GM19468 (cell line): ENCODE measurements around the gene NSUN6.

Experiments
- ATAC-seq: cut with Tn5 transposase; IDR thresholded peaks from one replicate; pipeline ENCODE4 v1.9.1; 2021; ENCODE audit warnings: mild to moderate bottlenecking, moderate library complexity, moderate number of reproducible peaks; ENCODE audit not compliant: unreplicated experiment; ENCODE audit errors: extremely low read depth

Gene NSUN6, protein sequence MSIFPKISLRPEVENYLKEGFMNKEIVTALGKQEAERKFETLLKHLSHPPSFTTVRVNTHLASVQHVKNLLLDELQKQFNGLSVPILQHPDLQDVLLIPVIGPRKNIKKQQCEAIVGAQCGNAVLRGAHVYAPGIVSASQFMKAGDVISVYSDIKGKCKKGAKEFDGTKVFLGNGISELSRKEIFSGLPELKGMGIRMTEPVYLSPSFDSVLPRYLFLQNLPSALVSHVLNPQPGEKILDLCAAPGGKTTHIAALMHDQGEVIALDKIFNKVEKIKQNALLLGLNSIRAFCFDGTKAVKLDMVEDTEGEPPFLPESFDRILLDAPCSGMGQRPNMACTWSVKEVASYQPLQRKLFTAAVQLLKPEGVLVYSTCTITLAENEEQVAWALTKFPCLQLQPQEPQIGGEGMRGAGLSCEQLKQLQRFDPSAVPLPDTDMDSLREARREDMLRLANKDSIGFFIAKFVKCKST

DNA sequence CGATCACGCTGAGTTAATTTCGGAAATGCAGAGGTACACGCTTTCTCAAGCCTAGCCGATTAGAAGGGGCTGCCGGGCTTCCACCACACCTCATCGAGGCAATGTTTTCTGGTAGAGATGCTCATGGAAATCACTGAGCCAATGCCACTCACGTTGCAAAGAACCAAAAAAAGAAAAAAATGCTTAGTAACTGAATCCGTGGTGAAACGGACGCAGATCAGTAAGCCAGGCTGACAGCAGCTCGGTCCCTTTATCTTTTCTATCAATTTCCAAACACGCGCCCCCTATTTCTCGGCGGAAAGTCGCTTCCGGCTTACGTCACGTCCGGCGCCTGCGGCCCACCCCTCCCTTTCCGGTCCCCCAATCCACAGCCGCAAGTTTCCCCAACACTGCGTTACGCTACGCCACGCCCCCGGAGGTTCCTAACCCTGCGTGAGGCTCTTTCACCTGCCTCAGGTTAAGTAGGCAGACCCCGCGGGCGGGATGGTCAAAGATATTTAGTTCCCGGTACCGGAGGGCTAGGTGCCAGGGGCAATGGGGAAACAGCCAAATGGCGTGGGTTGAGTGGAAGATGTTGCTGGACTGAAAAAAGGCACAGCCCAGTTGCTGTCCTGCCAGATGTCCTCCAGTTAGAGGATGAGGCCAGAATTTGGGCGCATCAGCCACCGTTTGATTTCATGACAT is at the start of gene NSUN6:
Gene NSUN6 (minus strand): TSS at position 264 of the 684 bp plus-strand sequence. CDS start 384 bp downstream, outside the sequence.
- peak; percentile 75 for ATAC-seq

DNA sequence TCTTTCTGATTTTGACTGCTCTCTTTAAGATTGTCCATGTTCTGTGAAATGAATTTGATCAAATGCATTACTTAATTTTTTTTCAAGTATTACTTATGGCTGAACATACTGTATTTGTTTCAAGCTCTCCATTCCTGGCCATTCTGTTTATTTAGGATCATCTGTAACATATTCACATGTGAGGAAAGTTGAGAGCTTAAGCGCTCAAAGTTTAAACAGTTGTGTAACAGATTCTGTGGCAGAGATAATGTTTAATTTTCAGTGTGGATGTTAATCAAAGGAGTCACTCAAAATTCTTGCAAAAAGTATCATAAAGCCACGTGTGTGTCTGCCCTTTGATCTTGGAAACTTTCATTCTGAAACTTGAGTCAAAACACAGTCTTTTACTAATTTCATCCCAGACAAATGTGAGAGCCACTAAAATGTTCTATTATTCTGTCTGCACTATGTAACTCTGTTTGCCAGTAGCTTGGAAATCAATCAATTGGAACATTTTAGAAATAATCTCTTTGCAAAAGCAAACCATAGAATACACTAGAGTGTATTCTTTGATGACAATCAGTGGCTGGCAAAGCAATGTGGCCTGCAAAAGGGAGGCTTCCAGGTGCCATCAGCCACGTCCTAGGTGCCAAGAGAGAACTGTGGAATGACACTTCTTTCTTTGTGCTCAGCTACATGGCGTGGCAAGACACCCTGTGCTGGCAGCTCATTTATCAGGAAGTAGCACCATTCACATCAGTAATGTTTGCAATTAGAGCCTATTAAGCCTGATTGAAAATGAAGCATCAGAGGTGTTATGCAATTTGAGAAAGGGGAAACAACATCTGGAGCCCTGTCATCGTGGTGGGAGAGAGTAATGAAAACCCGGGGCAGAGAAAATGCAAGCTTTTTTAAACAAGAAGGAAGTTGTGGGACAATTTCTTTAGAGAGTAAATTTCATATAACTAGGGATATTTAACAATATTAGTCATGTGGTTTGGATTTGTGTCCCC is 48.8 kb upstream of the NSUN6 start:
- no peak for ATAC-seq

DNA sequence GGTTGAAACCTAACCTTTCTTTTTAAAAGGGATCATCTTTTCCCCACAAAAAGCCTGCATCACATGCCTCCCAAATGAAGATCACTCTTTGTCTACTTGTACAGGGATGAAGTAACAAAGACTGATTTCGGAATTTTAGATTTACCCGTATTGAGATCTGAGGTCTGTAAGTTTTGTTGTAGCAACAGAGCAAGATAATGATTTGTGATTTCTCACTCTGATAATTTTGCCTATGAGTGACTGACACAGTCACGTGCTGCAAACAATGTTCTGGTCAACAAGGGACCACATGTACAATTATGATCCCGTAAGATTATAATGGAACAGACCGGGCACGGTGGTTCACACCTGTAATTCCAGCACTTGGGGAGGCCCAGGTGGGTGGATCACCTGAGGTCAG is 39.2 kb upstream of the NSUN6 start:
- ATAC-seq: no peak

DNA sequence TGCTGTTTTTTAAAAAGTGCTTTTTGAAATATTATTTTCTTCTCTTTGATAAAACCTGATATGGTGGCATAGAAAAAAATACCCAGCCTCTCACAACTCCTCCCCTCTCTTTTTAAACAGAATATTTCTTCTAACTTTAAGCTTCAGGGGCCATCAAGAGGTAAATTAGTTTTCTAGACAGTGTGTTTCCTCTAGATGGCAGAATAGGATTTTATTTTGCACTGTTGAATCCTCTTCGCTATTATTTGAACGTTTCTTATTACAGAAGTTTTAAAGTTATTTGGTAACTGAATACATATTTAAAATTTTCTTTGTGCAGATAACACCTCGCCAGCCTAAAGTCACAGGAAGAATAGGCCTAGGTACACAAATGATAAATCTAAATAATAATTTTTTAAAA is 38.1 kb upstream of the NSUN6 start:
- ATAC-seq: no peak

DNA sequence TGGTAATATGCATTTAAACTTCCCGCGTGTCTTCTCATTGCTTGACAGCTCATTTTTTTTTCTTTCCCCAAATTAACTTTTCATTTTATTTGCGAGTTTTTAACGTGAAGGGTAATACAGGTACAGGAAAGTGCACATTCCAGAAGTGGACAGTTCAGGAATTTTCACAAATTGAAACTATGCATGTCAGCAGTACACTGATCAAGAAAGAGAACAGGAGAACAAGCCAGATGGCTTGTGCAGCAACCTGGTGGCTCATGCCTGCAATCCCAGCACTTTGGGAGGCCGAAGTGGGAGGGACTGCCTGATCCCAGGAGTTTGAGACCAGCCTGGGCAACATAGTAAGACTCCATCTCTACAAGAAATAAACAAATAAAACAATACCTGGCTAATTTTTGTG is 36.3 kb upstream of the NSUN6 start:
- ATAC-seq: no peak

DNA sequence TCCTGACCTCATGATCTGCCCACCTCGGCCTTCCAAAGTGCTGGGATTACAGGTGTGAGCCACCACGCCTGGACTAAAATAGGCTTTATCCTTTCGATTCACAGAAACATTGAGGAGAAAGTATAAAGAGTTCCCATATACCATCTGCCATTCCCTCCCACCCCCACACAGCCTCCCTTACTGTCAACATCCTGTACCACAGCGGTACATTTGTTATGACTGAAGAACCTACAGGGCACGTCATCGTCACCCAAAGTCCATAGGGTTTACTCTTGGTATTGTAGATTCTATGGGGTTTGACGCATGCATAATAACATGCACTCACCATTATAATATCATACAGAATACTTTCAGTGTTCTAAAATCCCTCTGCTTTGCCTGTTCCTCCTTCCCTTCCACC is 35.8 kb upstream of the NSUN6 start:
- no peak for ATAC-seq

DNA sequence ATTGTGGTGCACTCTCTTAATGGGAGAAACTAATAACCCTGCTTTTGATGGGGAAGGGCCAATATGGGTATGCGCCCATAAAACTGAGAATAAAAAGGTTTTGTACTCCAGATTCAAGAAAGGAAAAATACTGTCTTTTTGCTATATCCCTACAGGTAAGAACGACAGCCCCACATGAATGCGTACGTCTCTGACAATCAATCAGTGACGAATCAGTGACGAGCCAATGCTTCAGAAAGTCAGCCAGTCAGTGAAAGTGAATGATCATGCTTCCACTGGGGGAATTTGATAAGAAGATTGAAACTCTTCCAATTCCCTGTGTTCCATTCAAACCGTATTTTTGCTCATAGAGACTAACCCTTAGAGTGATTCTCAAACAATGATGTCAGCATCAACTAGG is 34.2 kb upstream of the NSUN6 start:
- ATAC-seq: no peak

DNA sequence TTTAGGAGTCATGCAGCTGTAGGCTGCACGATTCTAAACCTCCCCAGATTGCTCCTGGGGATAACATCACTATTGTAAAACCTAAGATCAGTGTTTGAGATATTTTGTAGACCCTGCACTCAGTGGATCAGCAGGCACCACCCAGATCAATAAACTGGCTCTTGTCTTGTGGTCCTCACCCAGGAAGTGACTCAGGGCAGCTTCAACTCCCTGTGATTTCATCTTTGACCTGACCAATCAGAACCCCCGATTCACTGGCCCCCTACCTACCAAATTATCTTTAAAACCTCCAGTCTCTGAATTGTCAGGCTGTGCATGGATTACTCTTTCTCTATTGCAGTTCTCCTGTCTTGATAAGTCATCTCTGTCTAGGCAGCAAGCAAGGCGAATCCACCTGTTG is 33.6 kb upstream of the NSUN6 start:
- no peak for ATAC-seq

DNA sequence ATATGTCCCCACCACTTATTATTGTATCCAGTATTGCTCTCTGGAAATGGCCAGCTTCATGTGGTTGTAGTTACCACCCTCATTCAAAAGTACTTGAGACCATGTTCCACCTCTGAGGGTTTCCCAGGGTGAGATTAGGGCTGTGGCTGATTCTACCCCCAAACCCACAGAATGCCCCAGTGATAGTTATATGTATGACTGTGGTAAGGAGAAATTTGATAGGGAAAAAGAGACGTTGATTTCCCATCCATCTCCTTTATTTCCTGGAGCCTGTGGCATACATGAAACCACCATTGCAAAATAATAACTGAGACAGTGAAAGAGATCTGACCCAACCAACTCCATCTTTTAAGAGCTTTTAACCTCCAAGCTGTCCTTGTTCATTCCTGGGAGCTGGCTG is 33.0 kb upstream of the NSUN6 start:
- no peak for ATAC-seq

DNA sequence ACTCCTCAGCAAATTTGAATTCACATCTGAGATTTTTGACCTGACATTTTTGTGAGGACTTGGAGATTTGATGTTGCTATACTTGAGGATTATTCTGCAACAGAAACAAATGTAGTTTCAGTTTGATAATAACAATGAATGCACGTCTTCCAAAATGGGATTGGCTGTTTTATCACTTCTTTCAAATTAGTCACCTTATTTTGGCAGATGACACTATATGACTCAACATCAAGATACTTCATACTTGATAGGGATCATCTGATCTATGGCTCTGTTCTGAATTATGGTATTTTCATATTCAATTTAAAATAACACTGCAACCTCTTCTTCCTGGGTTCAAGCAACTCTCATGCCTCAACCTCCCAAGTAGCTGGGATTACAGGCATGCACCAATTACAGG is 32.0 kb upstream of the NSUN6 start:
- ATAC-seq: no peak

DNA sequence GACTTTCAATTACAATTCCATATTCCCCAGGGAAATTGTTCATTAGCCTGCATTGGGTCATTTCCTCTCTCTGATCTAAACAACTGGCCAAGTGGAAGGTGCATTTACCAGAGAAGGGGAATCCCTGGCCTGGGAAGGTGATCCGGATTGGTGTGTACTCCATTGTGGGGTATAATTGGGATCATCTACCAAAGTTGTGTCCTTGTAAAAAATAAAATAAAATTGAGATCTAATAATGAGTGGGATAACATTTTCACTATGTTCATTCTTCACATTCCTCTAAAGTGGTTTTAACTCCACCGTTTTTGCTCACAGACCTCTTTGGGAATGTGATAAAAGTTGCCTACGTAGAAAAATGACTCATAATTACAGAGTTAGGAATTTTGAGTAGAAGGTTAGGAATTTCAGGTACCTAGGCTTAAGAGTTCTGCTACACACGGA is 30.6 kb upstream of the NSUN6 start:
- ATAC-seq: no peak

DNA sequence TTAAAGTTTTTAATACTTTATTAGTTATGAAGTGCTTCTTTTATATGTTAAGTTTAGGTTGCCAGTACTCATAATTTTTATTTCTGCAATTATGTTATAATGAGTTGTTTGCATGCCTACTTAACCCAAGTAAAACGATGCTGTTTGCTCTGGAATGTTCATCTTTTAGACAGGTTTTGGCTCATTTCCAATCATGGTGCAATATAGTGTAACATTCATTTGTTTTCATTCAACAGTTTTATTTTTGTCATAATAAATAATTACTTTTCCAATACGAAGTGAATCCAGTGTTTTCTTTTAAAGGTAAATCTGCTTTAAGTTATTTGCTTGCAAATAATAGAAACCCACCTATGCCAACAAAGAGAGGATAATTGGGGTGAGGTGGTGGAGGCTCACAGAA is 30.0 kb upstream of the NSUN6 start:
- ATAC-seq: no peak

DNA sequence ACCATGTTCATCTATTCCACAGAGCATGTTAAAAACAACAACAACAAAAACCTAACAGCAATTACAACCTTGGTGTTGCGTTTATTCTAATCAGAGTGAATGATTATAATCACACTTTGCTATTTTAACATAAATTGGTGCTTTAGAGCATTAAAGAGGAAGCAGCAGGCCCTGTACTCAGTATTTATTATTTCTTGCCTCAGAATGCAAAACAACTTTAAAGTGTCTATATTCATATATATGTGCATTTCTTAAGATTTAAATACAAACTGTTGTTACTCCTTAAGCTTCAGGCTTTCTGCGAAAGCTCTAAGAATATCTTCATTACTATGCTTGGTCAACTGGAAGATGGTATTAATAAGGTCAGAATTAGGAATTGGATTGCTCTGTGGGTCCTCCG is 29.4 kb upstream of the NSUN6 start:
- no peak for ATAC-seq

DNA sequence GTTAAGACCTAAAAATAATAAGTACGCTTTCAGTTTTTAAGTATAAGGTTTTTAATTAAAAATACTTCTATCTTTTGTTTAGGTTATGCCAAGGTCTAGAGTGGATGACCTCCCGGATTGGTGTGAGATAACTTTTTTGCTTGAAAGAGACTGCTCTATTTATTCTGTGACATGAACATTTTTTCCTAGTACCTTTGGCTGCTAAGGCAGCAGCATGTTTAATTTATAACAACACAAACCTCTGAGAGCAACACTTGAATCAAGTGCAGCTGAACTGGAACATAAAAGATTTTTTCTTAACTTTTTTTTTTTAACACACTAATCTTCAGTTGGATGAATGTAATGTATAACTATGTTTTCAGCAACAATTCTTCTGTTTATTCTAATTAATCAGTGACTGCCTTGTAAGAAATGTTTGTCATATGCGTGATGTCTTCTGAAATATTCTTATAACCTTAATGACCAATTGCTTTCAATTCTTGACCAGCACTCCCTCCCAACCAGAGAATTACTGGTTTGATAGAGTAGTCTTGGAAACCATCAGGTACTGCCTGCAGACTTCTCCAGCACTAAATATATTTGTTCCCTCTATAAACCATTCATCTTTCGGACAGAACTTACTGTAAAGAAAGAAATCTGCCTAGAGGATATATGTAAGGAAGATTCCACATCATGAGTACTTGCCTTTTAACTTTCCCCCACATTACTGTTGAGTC is 23.9 kb upstream of the NSUN6 start:
- ATAC-seq: no peak

DNA sequence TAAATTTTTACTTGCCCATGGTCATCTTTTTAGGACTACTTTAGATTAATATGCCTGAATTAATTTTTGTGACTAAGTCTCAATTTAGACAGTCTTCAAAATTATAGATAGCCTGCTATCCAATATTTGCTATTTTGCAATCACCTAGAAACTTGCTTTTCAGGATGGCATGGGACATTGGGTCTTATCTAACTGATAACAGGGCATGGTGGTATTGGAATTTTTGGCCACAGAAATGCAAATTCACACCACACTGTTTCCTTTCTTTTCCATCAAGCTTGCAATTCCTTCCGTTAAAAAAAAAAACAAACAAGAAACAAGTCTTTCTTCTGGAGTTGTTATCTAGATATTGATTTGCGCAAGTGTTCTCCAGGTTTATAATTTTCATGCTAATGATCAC is 16.6 kb upstream of the NSUN6 start:
- ATAC-seq: no peak

DNA sequence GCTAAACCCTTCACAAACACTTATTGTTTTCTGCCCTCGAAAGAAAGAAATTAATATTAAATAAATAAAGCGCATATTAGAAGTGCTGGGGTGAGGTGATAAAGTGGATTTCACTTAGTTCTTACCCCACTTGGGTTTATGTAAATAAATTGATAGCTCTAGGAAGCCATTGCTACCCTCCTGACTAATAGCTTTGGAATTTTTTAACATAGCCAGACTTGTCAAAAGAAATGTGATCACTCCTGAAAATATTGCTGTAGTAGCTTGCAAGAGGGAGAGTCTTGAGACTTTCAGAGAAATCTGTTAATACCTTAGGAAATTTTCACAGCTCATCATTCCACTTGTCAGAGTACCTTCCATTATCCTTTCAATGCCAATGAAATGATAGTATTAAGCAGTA is 15.4 kb upstream of the NSUN6 start:
- no peak for ATAC-seq

DNA sequence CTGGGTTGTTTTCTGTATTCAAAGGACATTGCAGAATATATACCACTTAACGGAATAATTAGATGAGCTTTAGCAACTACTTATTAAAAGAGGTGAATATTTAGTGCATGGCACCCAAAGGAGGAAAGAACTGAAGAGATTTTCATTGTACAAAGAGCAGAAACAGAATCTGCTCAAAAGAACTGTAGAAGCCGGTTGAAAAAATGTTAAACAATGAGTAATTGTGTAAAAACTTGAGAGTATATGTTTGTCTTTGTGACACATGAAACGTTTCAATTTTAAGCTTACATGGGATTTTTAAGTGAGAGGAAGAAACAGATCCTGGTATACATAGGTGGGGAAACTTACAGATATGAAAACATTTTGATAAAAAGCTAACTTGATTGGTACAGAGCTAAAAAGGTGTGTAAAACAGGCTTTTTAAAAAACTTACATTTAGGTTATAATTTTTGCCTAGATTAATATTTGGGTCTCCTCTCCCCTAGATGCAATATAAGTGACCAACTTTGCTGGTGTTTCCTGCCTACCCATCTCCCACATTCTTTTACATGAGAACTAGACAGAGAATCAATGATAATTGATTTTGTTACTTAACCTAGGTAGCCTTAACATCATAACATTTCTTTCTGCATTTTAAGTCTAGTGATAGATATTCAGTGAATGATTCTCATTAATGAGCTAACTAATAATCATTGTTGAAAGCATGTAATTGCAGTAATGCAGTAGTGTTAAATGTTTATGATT is 14.6 kb upstream of the NSUN6 start:
- no peak for ATAC-seq

DNA sequence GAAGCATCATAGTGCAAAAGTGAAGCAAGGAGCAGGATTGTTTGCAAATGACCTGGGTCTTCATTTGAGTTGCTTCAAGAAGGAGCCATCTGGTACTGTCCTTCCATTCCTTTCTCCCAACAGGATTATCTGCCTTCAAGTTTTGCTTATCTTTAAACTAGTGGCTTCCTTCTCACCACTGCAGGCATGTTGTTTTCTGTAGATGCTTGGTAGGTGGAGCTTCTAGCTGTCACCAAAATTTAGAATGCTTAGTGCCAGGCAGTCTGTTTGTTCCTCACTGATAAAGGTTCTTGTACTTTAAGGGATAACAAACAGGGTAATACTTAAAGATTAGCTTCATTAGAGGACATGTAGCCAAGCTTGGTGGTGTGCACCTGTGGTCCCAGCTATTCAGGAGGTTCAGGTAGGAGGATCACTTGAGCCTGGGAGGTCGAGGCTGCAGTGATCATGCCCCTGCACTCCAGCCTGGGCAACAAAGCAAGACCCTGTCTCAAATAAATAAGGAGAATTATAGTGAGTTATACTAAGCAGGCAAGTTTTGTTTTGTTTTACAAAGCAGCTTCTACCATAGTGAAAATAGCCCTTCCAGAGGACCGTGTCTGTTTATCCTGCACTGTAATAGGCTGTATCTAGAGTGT is 13.6 kb upstream of the NSUN6 start:
- no peak for ATAC-seq
